MCF 10A (cell line): ENCODE measurements around the gene SUPT4H1. TPM values are rescaled to one million over a fixed set of nuclear protein-coding genes. Genes with fewer than 3 reads are reported as not detected.

Source experiments
- BruUV-seq: library from RNA; stranded (reverse); fragments of 400-500 nt; replicated peaks from 2 replicates; lab custom pipeline; 2021; lab: Mats Ljungman, UMichigan
- CTCF ChIA-PET: fragments of 300-600 bp; sonication (Branson Sonifier 250); formaldehyde crosslinking; extraction: SDS; loops from one replicate; lab custom pipeline; 2021; ENCODE audit warnings: antibody characterized with exemption, inconsistent platforms; lab: Yijun Ruan, JAX
- POLR2A ChIA-PET: fragments of 300-600, 350-650 bp; sonication (Branson Sonifier 250); formaldehyde crosslinking; extraction: SDS; loops from one replicate; lab custom pipeline; 2020; ENCODE audit warnings: antibody characterized with exemption, inconsistent platforms; lab: Yijun Ruan, JAX
- DNase-seq: peaks from one replicate; pipeline ENCODE4 v3.0.0-alpha.2; 2018; ENCODE audit not compliant: unreplicated experiment
- H3K27ac Mint-ChIP-seq: one replicate; pipeline ENCODE4 v1.8.0; 2022; ENCODE audit warnings: mild to moderate bottlenecking, low read depth, mixed read lengths; ENCODE audit not compliant: unreplicated experiment
- H3K27me3 Mint-ChIP-seq: one replicate; pipeline ENCODE4 v1.8.0; 2022; ENCODE audit warnings: mixed read lengths; ENCODE audit not compliant: insufficient read depth, unreplicated experiment
- H3K36me3 Mint-ChIP-seq: one replicate; pipeline ENCODE4 v1.8.0; 2022; ENCODE audit warnings: mild to moderate bottlenecking, moderate library complexity, mixed read lengths; ENCODE audit not compliant: insufficient read depth, unreplicated experiment
- H3K4me1 Mint-ChIP-seq: one replicate; pipeline ENCODE4 v1.8.0; 2022; ENCODE audit warnings: mixed read lengths; ENCODE audit not compliant: insufficient read depth, unreplicated experiment
- H3K4me3 Mint-ChIP-seq: one replicate; pipeline ENCODE4 v1.8.0; 2022; ENCODE audit warnings: mild to moderate bottlenecking, moderate library complexity, mixed read lengths; ENCODE audit not compliant: unreplicated experiment
- H3K9me3 Mint-ChIP-seq: one replicate; pipeline ENCODE4 v1.8.0; 2022; ENCODE audit warnings: mixed read lengths; ENCODE audit not compliant: unreplicated experiment
- intact Hi-C: fragments of 100-400 bp; cut with micrococcal nuclease; formaldehyde crosslinking; loops from 2 replicates; pipeline ENCODE4 v1.14.1; 2022
- total RNA-seq: library from RNA; stranded (reverse); gene quantifications from 2 replicates; pipeline ENCODE4 v1.2.3, GENCODE V29; 2022
- TF ChIP-seq, protein P1 (sequence below): fragments of 200-600 bp; IDR thresholded peaks from one replicate; pipeline ENCODE4 v1.8.0; 2022; ENCODE audit warnings: antibody characterized with exemption, mild to moderate bottlenecking; ENCODE audit not compliant: unreplicated experiment

The SUPT4H1 gene
- total RNA-seq, 1 experiment from 2014 or later: 63.4 TPM

DNA sequence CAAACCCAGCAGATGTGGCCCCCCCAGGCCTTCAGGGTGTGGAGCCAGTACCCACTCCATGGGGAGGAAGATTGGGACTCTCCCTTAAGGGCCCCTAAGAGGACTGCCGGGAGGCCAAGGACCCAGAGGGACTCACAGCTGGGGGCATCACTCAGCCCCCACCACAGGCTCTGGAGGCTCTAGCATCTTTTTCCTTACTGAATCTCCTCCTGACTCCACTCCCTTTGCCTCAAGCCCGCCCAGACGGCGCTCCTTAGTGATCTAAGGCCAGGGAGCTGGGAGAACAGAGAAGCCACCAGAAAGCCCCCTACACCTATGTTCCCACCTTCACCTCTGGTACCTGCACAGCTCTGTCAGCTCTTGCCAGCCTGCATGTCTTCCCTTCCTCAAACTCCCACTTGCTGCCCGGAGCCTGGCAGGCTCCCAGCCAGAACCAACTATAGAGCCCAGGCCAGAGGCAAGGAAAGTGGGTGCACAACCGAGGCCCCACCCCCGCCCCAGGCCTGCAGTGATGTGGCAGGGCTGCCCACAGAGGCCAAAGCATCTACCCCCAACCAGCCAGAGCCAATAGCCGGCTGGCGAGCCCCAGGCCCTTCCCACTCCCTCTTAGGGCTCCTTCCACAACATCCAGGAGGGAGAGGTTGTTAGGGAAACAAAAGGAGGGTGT lies 48.9 kb downstream of the SUPT4H1 start:
- Mint-ChIP-seq H3K27ac (no peak overlapping the region), H3K36me3 (no peaks in the 10 kb centered on the region), H3K4me1 (no peaks in the 10 kb centered on the region), H3K9me3 (no peaks in the 10 kb centered on the region), H3K27me3 (peaks cover 63% of the 10 kb centered on the region), H3K4me3 (no peak overlapping the region)
- ChIA-PET POLR2A (no interaction called here), CTCF (interaction anchor here (0.6 to 2.4 kb wide), 4 partner anchors 14 to 768 kb away, joined by 3 to 20 read pairs (median 4); no protein-coding TSS in a partner anchor)
- DNase-seq: no peak
- TF ChIP-seq, protein P1, sequence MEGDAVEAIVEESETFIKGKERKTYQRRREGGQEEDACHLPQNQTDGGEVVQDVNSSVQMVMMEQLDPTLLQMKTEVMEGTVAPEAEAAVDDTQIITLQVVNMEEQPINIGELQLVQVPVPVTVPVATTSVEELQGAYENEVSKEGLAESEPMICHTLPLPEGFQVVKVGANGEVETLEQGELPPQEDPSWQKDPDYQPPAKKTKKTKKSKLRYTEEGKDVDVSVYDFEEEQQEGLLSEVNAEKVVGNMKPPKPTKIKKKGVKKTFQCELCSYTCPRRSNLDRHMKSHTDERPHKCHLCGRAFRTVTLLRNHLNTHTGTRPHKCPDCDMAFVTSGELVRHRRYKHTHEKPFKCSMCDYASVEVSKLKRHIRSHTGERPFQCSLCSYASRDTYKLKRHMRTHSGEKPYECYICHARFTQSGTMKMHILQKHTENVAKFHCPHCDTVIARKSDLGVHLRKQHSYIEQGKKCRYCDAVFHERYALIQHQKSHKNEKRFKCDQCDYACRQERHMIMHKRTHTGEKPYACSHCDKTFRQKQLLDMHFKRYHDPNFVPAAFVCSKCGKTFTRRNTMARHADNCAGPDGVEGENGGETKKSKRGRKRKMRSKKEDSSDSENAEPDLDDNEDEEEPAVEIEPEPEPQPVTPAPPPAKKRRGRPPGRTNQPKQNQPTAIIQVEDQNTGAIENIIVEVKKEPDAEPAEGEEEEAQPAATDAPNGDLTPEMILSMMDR: no peak
- BruUV-seq: no TSS peak
- intact Hi-C loops: no loop called here

DNA sequence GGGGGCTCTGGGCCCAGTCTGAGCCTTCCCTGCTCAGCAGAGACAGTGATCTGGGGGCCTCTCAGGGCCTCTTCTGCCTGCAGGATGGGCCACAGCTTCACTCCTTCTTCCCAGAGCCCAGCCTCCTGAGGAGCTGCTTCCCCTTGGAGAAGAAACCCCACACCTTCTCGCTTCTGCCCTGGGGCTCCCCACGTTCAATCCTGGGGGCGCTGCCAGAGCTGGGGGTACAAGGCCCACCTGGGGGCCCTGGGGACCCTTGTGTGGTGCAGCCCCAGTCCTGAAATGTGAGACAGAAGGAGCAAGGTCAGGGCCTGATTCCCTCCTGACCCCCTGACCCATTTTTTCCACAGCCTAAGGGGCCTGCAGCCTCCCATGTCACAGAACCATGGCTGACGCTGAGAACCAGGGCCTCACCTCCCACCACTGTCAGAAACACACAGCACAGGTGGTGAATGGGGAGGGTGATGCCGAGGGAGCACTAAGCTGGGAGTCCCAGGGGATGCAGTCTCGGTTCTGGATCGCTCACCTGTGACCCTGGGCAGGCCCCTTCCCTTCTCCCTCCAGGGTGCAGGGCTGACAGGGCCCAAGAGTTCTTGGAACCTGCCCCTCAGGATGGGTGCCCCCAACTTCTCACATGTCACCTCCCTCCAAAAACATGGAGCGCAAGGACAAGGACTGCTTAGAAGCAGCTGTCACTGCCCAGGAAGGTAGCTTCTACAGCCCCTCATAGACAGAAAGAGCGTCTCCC lies 49.7 kb downstream of the SUPT4H1 start:
- no peak for DNase-seq
- Mint-ChIP-seq H3K9me3 (no peaks in the 10 kb centered on the region), H3K36me3 (no peaks in the 10 kb centered on the region), H3K4me3 (no peak overlapping the region), H3K27me3 (peaks cover 67% of the 10 kb centered on the region), H3K4me1 (no peaks in the 10 kb centered on the region), H3K27ac (no peak overlapping the region)
- BruUV-seq: no TSS peak
- intact Hi-C loops: no loop called here
- CTCF ChIA-PET: interaction anchor here (0.5 to 2.4 kb wide), 6 partner anchors 15 to 767 kb away, joined by 3 to 20 read pairs (median 5); no protein-coding TSS in a partner anchor
- POLR2A ChIA-PET: no interaction called here
- TF ChIP-seq, protein P1: no peak

DNA sequence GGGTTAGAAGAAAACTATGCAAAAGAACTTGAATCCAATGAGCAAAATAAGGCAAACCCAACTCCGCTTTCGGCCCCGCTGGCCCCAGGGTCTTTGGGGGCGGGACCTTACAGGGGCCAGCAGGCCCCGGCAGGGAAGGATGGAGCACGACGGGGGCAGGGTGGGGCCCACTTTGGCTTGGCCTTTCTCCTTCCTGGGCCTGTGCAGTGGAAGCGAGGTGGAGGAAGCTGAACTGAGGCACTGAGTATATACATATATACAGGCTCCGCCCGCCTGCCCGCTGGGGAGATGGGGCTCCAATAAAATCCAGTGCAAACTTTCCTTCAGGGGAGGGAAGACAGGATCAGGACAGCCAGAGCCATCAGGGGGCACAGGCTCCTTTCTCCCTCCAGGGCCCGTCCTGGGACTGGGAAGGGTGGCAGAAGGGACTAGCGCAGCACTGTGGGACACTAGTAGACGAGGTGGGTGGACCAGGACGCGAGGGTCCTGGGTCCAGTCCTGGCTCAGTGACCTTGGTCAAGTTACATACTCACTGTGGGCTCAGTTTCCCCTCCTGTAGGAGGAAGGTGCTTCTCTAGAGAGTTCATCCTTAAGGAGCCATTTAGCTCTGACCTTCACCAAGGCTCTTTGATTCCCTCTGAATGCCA lies 50.4 kb downstream of the SUPT4H1 start:
- BruUV-seq: no TSS peak
- ChIA-PET POLR2A (no interaction called here), CTCF (interaction anchor here (0.5 to 0.7 kb wide), 2 partner anchors 16 to 126 kb away, joined by 5 read pairs; no protein-coding TSS in a partner anchor)
- Mint-ChIP-seq H3K27me3 (peaks cover 63% of the 10 kb centered on the region), H3K9me3 (no peaks in the 10 kb centered on the region), H3K4me3 (no peak overlapping the region), H3K27ac (no peak overlapping the region), H3K36me3 (no peaks in the 10 kb centered on the region), H3K4me1 (no peaks in the 10 kb centered on the region)
- no peak for DNase-seq
- TF ChIP-seq, protein P1: no peak
- intact Hi-C loops: no loop called here

DNA sequence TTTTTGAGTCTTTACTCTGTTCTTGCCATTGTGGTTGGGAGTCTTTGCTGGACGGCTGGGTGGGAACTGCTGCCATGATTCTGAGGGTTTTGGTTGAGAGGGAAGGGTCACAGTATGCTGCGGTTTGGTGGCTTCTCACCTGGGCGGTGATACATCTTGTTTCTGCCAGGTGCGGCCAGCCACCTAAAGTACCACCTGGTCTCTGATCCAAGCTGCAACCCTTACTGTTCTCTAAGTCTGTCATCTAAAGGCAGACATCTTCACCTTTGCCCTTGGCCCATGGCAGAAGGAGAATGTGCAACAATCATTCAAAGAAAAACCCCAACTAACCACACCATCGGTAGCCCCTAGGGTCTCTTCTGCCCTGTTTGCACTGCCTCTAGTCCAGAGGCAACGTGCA lies 51.7 kb downstream of the SUPT4H1 start:
- POLR2A ChIA-PET: no interaction called here
- intact Hi-C loops: no loop called here
- H3K4me1 Mint-ChIP-seq: no peaks in the 10 kb centered on the region
- TF ChIP-seq, protein P1: no peak
- no peak for DNase-seq
- CTCF ChIA-PET: no interaction called here
- no peaks in the 10 kb centered on the region for H3K36me3 Mint-ChIP-seq
- no peak overlapping the region for H3K27ac Mint-ChIP-seq
- peaks cover 60% of the 10 kb centered on the region for H3K27me3 Mint-ChIP-seq
- H3K4me3 Mint-ChIP-seq: no peak overlapping the region
- no peaks in the 10 kb centered on the region for H3K9me3 Mint-ChIP-seq
- BruUV-seq: no TSS peak
